CD1c-positive myeloid dendritic cell (primary cell): ENCODE measurements around the gene CWF19L2.

Experiments
- DNase-seq: peaks from one replicate; pipeline ENCODE4 v3.0.0-alpha.2; 2016; ENCODE audit errors: extremely low spot score

The CWF19L2 gene

DNA sequence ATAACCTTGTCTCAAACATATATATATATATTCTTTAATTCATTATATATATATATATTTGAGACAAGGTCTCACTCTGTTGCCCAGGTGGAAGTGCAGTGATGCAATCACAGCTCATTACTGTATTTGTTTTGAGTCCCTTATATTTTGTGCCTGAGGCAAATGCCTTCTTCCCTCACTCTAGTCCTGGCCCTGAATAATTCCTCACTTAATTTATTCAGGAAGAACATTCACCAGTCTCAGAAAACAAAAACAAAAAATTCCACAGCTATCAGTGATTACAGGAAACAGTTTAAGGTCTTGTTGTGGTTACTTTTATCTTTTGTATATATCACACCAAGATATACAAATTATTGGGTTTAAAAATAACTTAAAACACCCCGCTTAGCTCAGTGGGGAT lies 155.7 kb downstream of the CWF19L2 start:
- no peak for DNase-seq

DNA sequence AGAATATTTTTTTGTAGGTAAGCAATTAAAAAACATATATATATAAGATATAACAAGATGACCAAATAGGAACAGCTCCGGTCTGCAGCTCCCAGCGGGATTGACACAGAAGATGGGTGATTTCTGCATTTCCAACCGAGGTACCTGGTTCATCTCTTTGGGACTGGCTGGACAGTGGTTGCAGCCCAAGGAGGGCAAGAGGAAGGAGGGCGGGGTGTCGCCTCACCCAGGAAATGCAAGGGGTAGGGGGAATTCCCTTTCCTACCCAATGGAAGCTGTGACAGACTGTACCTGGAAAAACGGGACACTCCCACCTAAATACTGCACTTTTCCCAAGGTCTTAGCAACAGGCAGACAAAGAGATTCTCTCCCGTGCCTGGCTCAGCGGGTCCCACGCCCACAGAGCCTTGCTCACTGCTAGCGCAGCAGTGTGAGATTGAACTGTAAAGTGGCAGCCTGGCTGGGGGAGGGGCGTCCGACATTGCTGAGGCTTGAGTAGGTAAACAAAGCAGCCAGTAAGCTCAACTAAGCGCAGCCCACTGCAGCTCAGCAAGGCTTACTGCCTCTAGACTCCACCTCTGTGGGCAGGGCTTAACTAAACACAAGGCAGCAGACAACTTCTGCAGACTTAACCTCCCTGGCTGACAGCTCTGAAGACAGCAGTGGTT lies 163.8 kb downstream of the CWF19L2 start:
- no peak for DNase-seq

DNA sequence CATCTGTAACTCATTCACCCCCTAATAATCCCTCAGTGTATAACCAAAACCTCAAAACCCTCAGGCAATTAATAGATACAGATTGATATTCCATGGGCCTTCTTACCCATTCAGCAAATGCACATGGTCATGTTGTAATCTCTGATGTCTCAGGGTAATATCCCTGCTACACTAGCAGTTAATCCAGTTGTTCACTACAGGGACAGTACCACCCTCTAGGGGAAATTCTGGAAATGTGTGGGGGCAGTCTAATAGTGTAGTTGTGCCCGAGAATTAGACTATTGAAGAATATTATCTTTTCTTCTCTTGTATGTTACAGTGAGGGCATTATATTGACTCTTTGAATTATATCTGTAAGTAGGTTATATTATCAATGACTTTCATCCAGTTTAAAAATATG lies 175.4 kb downstream of the CWF19L2 start:
- DNase-seq, result no peak
